Retina (tissue), 1 donor: Measurements from ENCODE around the gene IFNA16.
"Not testable (repeated sequence)": the region's sequence is repeated elsewhere in the genome, so short reads cannot be mapped to it uniquely, and the experiment has no call there.

Experiments used
- DNase-seq: peaks from one replicate; pipeline ENCODE4 v3.0.0-alpha.2; 2016

Gene IFNA16

DNA sequence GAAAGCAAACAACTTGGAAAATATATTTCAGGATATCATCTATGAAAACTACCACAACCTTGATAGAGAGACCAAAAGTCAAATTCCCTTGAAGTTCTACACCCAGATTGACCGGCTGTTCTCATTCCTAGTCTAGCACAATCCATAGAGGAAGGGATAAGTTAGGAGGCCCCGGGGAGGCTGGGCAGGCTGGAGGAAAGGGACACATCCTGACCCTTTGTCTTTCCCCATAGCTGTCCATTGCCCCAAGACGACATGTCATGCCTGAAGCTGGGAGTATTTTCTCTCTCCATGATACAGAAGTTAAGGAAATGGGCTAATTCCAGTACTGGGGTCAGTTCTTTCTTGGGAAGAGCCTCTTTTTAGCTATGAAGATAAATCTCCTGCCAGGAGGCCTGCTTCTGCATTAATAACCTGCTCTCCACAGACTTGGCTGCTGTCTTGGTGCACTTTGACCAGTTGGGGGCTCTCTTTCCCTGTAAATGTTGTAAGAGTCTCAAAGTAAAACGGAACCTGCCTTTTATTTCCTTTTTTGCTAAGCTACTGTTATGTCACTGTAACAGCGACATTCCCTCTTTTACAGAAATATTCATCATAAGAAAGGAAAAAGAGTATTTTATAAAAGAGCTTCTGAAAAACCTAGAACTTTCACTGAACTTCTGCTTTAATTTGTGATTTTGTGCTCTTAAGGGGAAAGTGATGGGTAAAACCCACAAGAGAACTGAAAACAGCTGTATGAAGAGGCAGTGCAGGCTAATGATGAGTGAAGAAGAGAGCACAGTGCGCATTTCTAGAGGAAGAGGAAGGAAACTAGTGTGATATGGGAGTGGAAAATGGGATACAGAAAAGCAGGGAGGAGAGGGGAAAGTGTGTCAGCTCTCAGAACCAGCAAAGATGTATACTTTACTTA is 22.0 kb downstream of the IFNA16 start:
- peak; percentile 24 for DNase-seq

DNA sequence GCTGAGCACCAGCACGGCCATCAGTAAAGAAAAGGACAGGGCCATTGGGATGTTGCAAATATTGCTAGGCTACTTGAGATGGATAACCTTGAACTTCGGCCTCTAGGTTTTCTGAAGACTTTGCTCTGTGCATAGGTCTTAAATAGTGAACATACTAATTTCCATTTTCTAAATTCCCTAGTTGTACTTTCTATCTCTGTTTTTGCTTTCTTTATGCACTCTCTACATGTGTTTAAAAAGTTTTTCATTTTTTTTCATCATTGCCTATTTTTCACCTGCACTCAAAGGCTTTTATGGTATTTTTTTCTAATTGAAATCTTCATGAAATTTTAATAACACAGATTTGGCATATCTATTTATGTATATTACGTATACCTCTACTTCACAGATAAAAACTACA is 29.6 kb downstream of the IFNA16 start, which contains the start of gene IFNA4:
TSS of gene IFNA4 (minus strand) at position 101 of the 400 bp plus-strand sequence. CDS start at position 45, 56 bp downstream.
- DNase-seq = not testable (repeated sequence)

DNA sequence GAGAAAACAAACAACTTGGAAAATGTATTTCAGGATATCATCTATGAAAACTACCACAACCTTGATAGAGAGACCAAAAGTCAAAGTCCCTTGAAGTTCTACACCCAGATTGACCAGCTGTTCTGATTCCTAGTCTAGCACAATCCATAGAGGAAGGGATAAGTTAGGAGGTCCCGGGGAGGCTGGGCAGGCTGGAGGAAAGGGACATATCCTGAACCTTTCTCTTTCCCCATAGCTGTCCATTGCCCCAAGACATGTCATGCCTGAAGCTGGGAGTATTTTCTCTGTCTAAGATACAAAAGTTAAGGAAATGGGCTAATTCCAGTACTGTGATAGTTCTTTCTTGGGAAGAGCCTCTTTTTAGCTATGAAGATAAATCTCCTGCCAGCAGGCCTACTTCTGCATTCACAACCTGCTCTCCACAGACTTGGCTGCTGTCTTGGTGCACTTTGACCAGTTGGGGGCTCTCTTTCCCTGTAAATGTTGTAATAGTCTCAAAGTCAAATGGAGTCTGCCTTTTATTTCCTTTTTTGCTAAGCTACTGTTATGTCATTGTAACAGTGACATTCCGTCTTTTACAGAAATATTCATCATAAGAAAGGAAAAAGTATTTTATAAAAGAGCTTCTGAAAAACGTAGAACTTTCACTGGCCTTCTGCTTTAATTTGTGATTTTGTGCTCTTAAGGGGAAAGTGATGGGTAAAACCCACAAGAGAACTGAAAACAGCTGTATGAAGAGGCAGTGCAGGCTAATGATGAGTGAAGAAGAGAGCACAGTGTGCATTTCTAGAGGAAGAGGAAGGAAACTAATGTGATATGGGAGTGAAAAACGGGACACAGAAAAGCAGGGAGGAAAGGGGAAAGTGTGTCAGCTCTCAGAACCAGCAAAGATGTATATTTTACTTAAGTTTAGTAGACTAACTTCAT is 34.0 kb downstream of the IFNA16 start:
- not testable (repeated sequence) for DNase-seq

DNA sequence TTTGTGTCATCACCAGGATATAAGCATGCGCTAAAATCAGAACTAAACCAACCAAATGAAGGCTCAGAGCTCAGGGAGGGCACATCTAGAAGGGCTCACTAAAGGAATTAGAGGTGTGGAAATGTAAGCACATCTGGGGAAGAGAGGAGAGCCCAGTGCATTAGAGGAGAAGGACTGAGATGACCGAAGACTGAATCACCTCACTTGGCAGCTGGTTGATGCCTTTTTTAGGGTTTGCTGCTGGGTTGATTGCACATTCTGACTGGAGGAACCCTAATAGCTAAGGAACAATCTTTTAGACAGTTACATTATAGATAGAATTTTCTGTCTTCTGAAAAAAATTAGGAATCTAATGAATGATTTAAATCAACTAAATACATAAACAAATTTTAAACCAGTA is 42.4 kb downstream of the IFNA16 start:
- DNase-seq = no peak

DNA sequence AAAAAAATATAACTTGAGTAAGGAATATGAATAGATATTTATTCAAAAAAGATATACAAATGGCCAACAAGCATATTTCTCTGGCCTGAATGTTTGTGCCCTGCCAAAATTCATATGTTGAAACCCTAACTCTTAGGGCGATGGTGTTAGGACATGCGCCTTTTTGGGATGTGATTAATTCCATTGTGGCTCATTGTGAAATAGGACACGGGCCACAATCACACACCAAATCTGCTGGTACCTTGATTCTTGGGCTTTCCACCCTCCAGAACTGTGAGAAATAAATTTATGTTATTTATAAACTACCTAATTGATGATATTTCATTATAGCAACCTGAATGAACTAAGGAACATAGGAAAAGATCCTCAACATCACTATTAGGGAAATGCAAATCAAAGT is 45.0 kb downstream of the IFNA16 start:
- no peak for DNase-seq

DNA sequence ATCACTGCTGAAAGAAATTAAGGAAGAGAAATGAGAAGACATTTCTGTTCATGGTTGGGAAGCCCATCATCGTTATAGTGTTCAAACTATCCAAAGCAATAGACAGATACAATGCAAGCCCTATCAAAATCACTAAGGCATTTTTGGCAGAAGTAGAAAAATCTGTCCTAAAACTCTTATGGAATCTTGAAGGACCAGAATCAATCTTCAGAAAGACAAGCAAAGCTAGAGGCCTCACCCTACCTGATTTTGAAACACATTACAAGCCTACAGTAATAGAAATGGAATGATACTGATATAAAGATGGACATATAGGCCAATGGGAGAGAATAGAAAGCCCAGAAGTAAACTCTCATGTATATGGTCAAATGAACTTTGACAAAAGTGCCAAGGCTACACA is 45.8 kb downstream of the IFNA16 start:
- no peak for DNase-seq

DNA sequence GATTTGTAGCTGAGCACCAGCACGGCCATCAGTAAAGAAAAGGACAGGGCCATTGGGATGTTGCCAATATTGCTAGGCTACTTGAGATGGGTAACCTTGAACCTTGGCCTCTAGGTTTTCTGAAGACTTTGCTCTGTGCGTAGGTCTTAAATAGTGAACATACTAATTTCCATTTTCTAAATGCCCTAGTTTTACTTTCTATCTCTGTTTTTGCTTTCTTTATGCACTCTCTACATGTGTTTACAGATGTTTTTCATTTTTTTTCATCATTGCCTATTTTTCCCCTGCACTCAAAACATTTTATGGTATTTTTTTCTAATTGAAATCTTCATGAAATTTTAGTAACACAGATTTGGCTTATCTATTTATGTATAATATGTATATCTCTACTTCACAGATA is 50.6 kb downstream of the IFNA16 start, which contains the start of gene IFNA21:
TSS of gene IFNA21 (minus strand) at position 101 of the 400 bp plus-strand sequence. CDS start at position 53, 48 bp downstream.
- not testable (repeated sequence) for DNase-seq
